ENCODE measurements around the gene RBBP8NL. TPM values are rescaled to one million over a fixed set of nuclear protein-coding genes. Genes with fewer than 3 reads are reported as not detected.

Gene RBBP8NL
- total RNA-seq, 1 experiment from 2014 or later: 1.5 TPM

DNA sequence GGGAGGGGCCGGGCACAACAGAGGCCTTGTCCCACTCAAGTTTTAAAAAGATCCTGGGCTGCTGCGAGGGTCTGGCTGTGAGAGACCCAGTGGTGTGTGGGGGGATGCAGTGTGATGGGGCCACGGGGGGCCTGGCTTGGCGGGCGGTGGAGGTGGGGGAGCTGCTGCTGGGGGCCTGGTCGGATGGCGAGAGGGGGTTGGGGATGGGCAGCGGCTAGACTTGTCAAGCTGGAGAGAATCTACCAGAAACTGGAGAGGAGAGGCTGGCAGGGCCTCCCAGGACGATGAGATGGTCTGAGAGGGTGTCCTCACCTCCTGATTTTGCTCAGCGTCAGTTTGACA is 35.3 kb downstream of the RBBP8NL start (continued):
- TF ChIP-seq, protein P1, sequence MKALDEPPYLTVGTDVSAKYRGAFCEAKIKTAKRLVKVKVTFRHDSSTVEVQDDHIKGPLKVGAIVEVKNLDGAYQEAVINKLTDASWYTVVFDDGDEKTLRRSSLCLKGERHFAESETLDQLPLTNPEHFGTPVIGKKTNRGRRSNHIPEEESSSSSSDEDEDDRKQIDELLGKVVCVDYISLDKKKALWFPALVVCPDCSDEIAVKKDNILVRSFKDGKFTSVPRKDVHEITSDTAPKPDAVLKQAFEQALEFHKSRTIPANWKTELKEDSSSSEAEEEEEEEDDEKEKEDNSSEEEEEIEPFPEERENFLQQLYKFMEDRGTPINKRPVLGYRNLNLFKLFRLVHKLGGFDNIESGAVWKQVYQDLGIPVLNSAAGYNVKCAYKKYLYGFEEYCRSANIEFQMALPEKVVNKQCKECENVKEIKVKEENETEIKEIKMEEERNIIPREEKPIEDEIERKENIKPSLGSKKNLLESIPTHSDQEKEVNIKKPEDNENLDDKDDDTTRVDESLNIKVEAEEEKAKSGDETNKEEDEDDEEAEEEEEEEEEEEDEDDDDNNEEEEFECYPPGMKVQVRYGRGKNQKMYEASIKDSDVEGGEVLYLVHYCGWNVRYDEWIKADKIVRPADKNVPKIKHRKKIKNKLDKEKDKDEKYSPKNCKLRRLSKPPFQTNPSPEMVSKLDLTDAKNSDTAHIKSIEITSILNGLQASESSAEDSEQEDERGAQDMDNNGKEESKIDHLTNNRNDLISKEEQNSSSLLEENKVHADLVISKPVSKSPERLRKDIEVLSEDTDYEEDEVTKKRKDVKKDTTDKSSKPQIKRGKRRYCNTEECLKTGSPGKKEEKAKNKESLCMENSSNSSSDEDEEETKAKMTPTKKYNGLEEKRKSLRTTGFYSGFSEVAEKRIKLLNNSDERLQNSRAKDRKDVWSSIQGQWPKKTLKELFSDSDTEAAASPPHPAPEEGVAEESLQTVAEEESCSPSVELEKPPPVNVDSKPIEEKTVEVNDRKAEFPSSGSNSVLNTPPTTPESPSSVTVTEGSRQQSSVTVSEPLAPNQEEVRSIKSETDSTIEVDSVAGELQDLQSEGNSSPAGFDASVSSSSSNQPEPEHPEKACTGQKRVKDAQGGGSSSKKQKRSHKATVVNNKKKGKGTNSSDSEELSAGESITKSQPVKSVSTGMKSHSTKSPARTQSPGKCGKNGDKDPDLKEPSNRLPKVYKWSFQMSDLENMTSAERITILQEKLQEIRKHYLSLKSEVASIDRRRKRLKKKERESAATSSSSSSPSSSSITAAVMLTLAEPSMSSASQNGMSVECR (CRISPR knock-in tag; IDR thresholded peaks at IDR 0.05; ENCODE audit: borderline replicate concordance): no peak
- TF ChIP-seq MYBL2 (CRISPR knock-in tag; IDR thresholded peaks at IDR 0.05) (no peak), NFYB (CRISPR knock-in tag; conservative IDR thresholded peaks at IDR 0.05; ENCODE audit: low read depth) (no peak), TEAD1 (CRISPR knock-in tag; IDR thresholded peaks at IDR 0.05) (no peak), ZNF232 (CRISPR knock-in tag; IDR thresholded peaks at IDR 0.05) (no peak)
- TF ChIP-seq, protein P2, sequence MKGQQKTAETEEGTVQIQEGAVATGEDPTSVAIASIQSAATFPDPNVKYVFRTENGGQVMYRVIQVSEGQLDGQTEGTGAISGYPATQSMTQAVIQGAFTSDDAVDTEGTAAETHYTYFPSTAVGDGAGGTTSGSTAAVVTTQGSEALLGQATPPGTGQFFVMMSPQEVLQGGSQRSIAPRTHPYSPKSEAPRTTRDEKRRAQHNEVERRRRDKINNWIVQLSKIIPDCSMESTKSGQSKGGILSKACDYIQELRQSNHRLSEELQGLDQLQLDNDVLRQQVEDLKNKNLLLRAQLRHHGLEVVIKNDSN (CRISPR knock-in tag; IDR thresholded peaks at IDR 0.05): no peak

DNA sequence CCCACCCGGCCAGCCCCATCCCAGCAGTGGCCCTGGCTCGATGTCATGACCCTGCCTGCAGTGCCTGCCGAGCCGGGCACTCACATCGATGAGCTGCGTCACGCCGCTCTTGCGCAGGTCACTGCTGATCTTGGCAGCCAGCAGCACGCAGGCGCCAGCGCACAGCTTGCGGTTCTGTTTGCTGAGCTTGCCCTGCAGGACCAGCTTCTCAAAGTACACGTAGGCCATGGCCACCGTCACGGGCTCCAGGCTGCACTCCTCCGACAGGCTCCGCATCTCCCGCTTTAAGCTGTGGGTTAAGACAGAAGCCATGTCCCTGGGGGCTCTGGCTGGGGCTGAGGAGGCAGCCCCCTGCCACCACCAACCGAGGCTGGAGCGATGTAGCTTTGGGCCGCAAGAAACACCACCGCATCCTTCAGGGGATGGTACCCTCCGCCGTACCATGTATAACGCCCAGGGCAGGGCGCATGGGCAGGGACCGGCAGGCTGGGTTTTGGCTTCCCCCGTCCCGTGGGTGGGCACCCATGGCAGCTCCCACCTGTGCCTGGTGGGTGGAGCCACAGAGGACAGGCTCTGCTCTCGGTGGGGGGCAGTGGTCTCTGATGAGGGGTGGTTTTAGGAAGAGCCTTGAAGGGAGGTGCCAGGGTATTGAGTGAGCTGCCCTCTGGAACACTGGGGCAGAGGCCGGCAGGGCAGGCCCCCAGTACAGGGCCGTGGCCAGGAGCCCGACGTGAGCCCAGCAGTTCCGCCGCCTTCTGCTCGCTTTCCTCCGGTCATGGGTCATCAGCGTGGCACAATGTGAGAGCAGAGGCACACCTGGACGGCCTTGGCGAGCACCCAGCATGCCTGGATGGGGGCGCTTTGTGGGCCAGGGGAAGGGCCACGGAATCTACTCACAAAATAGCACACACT is 35.9 kb downstream of the RBBP8NL start:
- ATAC-seq (no peak; the same call in 1 of the 2 replicates), DNase-seq (ENCODE audit: low spot score) (no peak)
- Mint-ChIP-seq H3K4me1 (peaks cover 16% of the 10 kb centered on the region), H3K27ac (no peak overlapping the region), H3K9me3 (no peaks in the 10 kb centered on the region), H3K4me3 (no peak overlapping the region), H3K27me3 (ENCODE audit: low read depth) (no peaks in the 10 kb centered on the region), H3K36me3 (peaks cover 21% of the 10 kb centered on the region)
- ChIA-PET POLR2A (interaction anchor here (0.6 to 2.0 kb wide), 3 partner anchors 9 to 28 kb away, joined by 3 to 4 read pairs (median 3); no protein-coding TSS in a partner anchor), CTCF (interaction anchor here (1.4 to 5.7 kb wide), 4 partner anchors 9 to 89 kb away, joined by 4 to 21 read pairs (median 10); no protein-coding TSS in a partner anchor)
- TF ChIP-seq KAT7 (CRISPR knock-in tag; IDR thresholded peaks at IDR 0.05; ENCODE audit: borderline replicate concordance): 0 out of 2 replicates have a peak, but pooled peaks have one; percentile 52
- TF ChIP-seq, protein P3, sequence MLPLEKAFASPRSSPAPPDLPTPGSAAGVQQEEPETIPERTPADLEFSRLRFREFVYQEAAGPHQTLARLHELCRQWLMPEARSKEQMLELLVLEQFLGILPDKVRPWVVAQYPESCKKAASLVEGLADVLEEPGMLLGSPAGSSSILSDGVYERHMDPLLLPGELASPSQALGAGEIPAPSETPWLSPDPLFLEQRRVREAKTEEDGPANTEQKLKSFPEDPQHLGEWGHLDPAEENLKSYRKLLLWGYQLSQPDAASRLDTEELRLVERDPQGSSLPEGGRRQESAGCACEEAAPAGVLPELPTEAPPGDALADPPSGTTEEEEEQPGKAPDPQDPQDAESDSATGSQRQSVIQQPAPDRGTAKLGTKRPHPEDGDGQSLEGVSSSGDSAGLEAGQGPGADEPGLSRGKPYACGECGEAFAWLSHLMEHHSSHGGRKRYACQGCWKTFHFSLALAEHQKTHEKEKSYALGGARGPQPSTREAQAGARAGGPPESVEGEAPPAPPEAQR (CRISPR knock-in tag; IDR thresholded peaks at IDR 0.05): no peak

DNA sequence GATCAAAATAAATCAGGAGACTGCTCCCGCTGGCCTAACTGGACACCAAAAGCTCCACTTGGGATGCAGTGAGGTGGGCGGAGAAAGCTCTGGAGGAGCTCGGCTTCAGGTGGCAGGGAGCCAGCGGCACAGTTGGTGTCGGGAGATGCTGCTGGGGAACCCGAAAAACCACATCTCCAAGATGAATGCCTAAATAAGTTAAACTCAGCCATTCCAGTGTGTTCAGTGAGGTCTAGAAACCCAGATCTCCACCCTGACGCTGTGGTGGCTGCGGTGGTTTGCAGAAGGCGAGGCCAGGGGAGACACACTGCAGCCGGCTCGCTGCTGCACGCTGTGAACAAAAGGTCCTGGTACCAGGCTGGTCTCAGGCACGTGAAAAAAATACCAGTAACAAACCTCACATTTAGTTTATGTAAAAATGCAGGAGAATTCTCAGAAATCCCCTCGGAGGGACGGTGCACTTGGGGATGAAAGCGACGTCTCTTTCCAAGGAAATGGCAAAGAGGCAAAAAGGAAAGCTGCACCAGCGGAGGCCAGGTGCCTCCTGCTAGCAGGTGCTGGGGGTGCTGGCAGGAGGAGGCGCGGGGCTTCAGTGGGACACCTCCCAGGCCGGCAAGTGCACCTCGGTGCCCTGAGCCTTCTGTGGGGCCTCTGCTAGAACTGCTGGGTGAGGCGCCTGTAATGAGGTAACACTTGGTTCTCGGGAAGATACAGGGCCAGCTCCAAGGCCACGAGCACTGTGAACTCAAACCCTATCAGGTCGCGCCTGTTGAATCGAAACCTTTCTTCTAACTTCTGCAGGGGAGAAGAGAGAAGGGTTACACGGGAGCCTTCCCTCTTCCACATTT is 36.8 kb downstream of the RBBP8NL start:
- Mint-ChIP-seq H3K4me3 (no peak overlapping the region), H3K4me1 (peaks cover 20% of the 10 kb centered on the region), H3K27ac (peak overlapping the region; percentile 74), H3K9me3 (no peaks in the 10 kb centered on the region), H3K27me3 (ENCODE audit: low read depth) (no peaks in the 10 kb centered on the region), H3K36me3 (peaks cover 21% of the 10 kb centered on the region)
- ChIA-PET POLR2A (interaction anchor here (0.6 to 2.0 kb wide), 4 partner anchors 9 to 27 kb away, joined by 3 to 4 read pairs (median 3); no protein-coding TSS in a partner anchor), CTCF (interaction anchor here (1.4 to 5.7 kb wide), 5 partner anchors 8 to 88 kb away, joined by 4 to 21 read pairs (median 9); no protein-coding TSS in a partner anchor)
- 0 out of 2 replicates have a peak, but pooled peaks have one; percentile 5 for TF ChIP-seq PRRX2 (CRISPR knock-in tag; IDR thresholded peaks at IDR 0.05)
- TF ChIP-seq, protein P4, sequence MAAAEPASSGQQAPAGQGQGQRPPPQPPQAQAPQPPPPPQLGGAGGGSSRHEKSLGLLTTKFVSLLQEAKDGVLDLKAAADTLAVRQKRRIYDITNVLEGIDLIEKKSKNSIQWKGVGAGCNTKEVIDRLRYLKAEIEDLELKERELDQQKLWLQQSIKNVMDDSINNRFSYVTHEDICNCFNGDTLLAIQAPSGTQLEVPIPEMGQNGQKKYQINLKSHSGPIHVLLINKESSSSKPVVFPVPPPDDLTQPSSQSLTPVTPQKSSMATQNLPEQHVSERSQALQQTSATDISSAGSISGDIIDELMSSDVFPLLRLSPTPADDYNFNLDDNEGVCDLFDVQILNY (CRISPR knock-in tag; IDR thresholded peaks at IDR 0.05): no peak
- TF ChIP-seq, protein P5, sequence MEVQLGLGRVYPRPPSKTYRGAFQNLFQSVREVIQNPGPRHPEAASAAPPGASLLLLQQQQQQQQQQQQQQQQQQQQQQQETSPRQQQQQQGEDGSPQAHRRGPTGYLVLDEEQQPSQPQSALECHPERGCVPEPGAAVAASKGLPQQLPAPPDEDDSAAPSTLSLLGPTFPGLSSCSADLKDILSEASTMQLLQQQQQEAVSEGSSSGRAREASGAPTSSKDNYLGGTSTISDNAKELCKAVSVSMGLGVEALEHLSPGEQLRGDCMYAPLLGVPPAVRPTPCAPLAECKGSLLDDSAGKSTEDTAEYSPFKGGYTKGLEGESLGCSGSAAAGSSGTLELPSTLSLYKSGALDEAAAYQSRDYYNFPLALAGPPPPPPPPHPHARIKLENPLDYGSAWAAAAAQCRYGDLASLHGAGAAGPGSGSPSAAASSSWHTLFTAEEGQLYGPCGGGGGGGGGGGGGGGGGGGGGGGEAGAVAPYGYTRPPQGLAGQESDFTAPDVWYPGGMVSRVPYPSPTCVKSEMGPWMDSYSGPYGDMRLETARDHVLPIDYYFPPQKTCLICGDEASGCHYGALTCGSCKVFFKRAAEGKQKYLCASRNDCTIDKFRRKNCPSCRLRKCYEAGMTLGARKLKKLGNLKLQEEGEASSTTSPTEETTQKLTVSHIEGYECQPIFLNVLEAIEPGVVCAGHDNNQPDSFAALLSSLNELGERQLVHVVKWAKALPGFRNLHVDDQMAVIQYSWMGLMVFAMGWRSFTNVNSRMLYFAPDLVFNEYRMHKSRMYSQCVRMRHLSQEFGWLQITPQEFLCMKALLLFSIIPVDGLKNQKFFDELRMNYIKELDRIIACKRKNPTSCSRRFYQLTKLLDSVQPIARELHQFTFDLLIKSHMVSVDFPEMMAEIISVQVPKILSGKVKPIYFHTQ (CRISPR knock-in tag; IDR thresholded peaks at IDR 0.05): 0 out of 2 replicates have a peak, but pooled peaks have one; percentile 7
- no peak for TF ChIP-seq MYBL2 (CRISPR knock-in tag; IDR thresholded peaks at IDR 0.05)
- TF ChIP-seq NFATC4 (CRISPR knock-in tag; IDR thresholded peaks at IDR 0.05): peak; percentile 70
- DNase-seq (ENCODE audit: low spot score) (no peak), ATAC-seq (no peak; the same call in 1 of the 2 replicates)

All from WTC11 (cell line).